Skin epidermis (tissue), 12 donors: ENCODE results near the gene VPS13D.
"Not testable (repeated sequence)": the region's sequence is repeated elsewhere in the genome, so short reads cannot be mapped to it uniquely, and the experiment has no call there.

ENCODE experiments used
- H3K27ac ChIP-seq, 21 experiments: fragments of 200-600 bp; sonication (generic) in 11 of 21; one replicate each; pipeline ENCODE4 v1.5.0; 2020; ENCODE audit warnings: mild to moderate bottlenecking in 3 of 21, inconsistent platforms in 2 of 21, moderate library complexity in 2 of 21
- H3K4me3 ChIP-seq, 7 experiments: fragments of 200-600 bp; sonication (generic) in 2 of 7; one replicate each; pipeline ENCODE4 v1.5.0; 2020; ENCODE audit warnings: inconsistent platforms in 2 of 7, mild to moderate bottlenecking in 2 of 7, moderate library complexity in 1 of 7

The VPS13D gene

GRCh38 chr1:12452262-12452661, 222.4 kb downstream of the VPS13D start:
- peak overlapping the region in 1 of 21 experiments; percentile 14 for H3K27ac ChIP-seq
- H3K4me3 ChIP-seq, result no peak overlapping the region

- no peak overlapping the region for H3K4me3 ChIP-seq
- peak overlapping the region in 10 of 21 experiments; percentile 3 to 74 (median 44) for H3K27ac ChIP-seq
These were observed 223.8 kb downstream of the VPS13D start for GRCh38 chr1:12453400-12454343.

GRCh38 chr1:12454406-12455391, 224.9 kb downstream of the VPS13D start:
- peak overlapping the region in 11 of 21 experiments; percentile 3 to 74 (median 43) for H3K27ac ChIP-seq

GRCh38 chr1:12456081-12456480, 226.3 kb downstream of the VPS13D start:
- H3K27ac ChIP-seq, result not testable (repeated sequence)

More at GRCh38 chr1:12454406-12455391, 224.9 kb downstream of the VPS13D start:
- no peak overlapping the region for H3K4me3 ChIP-seq

GRCh38 chr1:12456979-12457378, 227.1 kb downstream of the VPS13D start:
- Histone ChIP-seq H3K27ac (peak overlapping the region in 3 of 21 experiments; percentile 24 to 46 (median 32)), H3K4me3 (no peak overlapping the region)

More at GRCh38 chr1:12456081-12456480, 226.3 kb downstream of the VPS13D start:
- H3K4me3 ChIP-seq, result not testable (repeated sequence)

GRCh38 chr1:12457771-12458170, 227.9 kb downstream of the VPS13D start:
- Histone ChIP-seq H3K27ac (peak overlapping the region in 4 of 21 experiments; percentile 30 to 66 (median 46)), H3K4me3 (no peak overlapping the region)

- Histone ChIP-seq H3K27ac (peak overlapping the region in 9 of 21 experiments; percentile 9 to 66 (median 51)), H3K4me3 (no peak overlapping the region)
These were observed 228.7 kb downstream of the VPS13D start for GRCh38 chr1:12458571-12458970.

GRCh38 chr1:12460121-12460520, 230.3 kb downstream of the VPS13D start:
- no peak overlapping the region for H3K4me3 ChIP-seq
- H3K27ac ChIP-seq, result no peak overlapping the region

GRCh38 chr1:12460911-12461621, 231.2 kb downstream of the VPS13D start:
- Histone ChIP-seq H3K27ac (peak overlapping the region in 7 of 21 experiments; percentile 12 to 67 (median 41)), H3K4me3 (no peak overlapping the region)

GRCh38 chr1:12461754-12462153, 231.9 kb downstream of the VPS13D start:
- Histone ChIP-seq H3K27ac (peak overlapping the region in 1 of 21 experiments; percentile 34), H3K4me3 (no peak overlapping the region)

- Histone ChIP-seq H3K4me3 (no peak overlapping the region), H3K27ac (peak overlapping the region in 1 of 21 experiments; percentile 4)
These were observed 232.8 kb downstream of the VPS13D start for GRCh38 chr1:12462586-12462985.

GRCh38 chr1:12464045-12464461, 234.2 kb downstream of the VPS13D start:
- Histone ChIP-seq H3K27ac (peak overlapping the region in 4 of 21 experiments; percentile 1 to 67 (median 15)), H3K4me3 (no peak overlapping the region)

- H3K27ac ChIP-seq, result peak overlapping the region in 4 of 21 experiments; percentile 1 to 67 (median 15)
- no peak overlapping the region for H3K4me3 ChIP-seq
These were observed 234.8 kb downstream of the VPS13D start for GRCh38 chr1:12464598-12465056.

- Histone ChIP-seq H3K27ac (peak overlapping the region in 1 of 21 experiments; percentile 10), H3K4me3 (no peak overlapping the region)
These were observed 235.3 kb downstream of the VPS13D start for GRCh38 chr1:12465126-12465525.

- Histone ChIP-seq H3K4me3 (no peak overlapping the region), H3K27ac (no peak overlapping the region)
These were observed 237.0 kb downstream of the VPS13D start for GRCh38 chr1:12466816-12467215.

- no peak overlapping the region for H3K4me3 ChIP-seq
- no peak overlapping the region for H3K27ac ChIP-seq
These were observed 237.9 kb downstream of the VPS13D start for GRCh38 chr1:12467570-12468286.

GRCh38 chr1:12468323-12468722, 238.5 kb downstream of the VPS13D start:
- H3K27ac ChIP-seq, result no peak overlapping the region

GRCh38 chr1:12469493-12469892, 239.7 kb downstream of the VPS13D start:
- H3K4me3 ChIP-seq, result no peak overlapping the region
- H3K27ac ChIP-seq, result no peak overlapping the region

More at GRCh38 chr1:12468323-12468722, 238.5 kb downstream of the VPS13D start:
- H3K4me3 ChIP-seq, result no peak overlapping the region
